ENCODE results near the gene AHCYL2. TPM values are rescaled to one million over a fixed set of nuclear protein-coding genes. Genes with fewer than 3 reads are reported as not detected.

AHCYL2 gene
- total RNA-seq, 6 experiments from 2014 or later: 6.8 to 12.4 (median 8.8) TPM

DNA sequence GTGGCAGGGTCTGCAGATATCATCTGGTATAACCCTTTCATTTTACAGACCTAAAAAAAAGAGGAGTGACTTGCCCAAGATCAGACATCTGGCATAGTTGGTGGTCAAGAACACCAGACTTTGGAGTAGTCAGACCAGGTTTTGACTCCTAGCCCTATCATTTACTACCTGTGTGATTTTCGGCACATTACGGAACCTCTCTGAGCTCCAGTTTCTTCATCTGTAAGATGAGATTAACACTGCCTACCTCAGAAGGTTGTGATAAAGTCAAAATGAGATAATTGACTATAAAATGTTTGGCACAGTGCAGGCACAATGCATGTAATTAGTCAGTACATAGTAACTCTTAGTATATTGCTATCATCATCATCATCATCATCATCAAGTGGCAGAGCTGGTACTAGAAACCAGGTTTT lies 210.6 kb downstream of the AHCYL2 start:
- DNase-seq: no peak
- TF ChIP-seq, protein P1, sequence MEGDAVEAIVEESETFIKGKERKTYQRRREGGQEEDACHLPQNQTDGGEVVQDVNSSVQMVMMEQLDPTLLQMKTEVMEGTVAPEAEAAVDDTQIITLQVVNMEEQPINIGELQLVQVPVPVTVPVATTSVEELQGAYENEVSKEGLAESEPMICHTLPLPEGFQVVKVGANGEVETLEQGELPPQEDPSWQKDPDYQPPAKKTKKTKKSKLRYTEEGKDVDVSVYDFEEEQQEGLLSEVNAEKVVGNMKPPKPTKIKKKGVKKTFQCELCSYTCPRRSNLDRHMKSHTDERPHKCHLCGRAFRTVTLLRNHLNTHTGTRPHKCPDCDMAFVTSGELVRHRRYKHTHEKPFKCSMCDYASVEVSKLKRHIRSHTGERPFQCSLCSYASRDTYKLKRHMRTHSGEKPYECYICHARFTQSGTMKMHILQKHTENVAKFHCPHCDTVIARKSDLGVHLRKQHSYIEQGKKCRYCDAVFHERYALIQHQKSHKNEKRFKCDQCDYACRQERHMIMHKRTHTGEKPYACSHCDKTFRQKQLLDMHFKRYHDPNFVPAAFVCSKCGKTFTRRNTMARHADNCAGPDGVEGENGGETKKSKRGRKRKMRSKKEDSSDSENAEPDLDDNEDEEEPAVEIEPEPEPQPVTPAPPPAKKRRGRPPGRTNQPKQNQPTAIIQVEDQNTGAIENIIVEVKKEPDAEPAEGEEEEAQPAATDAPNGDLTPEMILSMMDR (IDR thresholded peaks at IDR 0.05): no peak
- peak overlapping the region; percentile 94 for H3K4me3 Mint-ChIP-seq
- no peak overlapping the region for H3K27ac Mint-ChIP-seq
- H3K36me3 Mint-ChIP-seq (ENCODE audit: low read depth): no peaks in the 10 kb centered on the region; the same call in 1 of the 2 replicates
- H3K4me1 Mint-ChIP-seq (ENCODE audit: low read depth): peaks cover 47% of the 10 kb centered on the region
- no peaks in the 10 kb centered on the region for H3K9me3 Mint-ChIP-seq
- H3K27me3 Mint-ChIP-seq (ENCODE audit: insufficient read depth): peaks cover 3% of the 10 kb centered on the region

DNA sequence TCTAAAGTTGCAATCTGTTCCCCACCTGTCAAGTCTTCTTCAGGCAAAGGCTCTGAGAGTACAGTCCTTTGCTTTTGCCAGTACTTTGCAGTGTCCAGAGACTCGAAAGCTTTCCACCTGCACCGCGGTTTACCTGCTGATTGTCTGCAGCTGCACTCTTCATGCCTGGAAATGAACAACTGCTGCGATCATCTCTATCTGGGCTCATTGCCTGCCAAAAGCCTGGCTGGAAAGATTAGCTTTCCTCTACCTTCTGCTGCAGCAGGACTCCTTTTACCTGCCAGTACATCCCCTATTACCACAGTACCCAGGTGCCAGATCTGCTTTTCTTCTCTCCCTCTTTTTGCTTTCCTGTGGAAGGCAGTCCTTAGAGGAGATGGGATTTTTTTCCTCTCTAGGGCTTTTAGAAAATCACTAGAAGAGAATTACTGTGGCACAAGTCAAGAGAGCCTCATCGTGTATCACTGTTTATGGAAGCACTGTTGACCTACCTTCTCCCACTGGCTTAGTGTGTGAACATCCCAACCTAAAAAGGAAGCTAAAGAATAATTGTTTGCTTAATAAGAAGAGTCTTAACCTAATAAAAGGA lies 211.6 kb downstream of the AHCYL2 start:
- Mint-ChIP-seq H3K4me1 (ENCODE audit: low read depth) (peaks cover 49% of the 10 kb centered on the region), H3K9me3 (no peaks in the 10 kb centered on the region), H3K27me3 (ENCODE audit: insufficient read depth) (peaks cover 3% of the 10 kb centered on the region), H3K4me3 (no peak overlapping the region), H3K27ac (no peak overlapping the region), H3K36me3 (ENCODE audit: low read depth) (no peaks in the 10 kb centered on the region; the same call in 1 of the 2 replicates)
- no peak for DNase-seq
- TF ChIP-seq, protein P1 (IDR thresholded peaks at IDR 0.05): no peak

DNA sequence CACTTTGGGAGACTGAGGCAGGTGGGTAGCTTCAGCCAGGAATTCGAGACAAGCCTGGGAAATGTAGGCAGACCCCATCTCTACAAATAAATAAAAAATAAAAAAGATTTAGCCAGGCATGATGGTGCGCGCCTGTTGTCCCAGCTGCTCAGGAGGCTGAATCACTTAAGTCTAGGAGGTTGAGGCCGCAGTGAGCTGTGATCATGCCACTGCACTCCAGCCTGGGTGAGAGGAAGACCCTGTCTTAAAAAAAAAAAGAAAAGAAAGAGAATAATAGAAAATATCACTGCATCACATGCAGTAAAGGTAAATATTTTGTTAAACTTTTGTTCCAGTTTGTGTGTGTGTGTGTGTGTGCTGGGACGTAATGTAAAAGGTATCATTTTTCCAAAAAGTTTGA lies 212.4 kb downstream of the AHCYL2 start:
- no peaks in the 10 kb centered on the region; the same call in 1 of the 2 replicates for H3K36me3 Mint-ChIP-seq (ENCODE audit: low read depth)
- H3K27me3 Mint-ChIP-seq (ENCODE audit: insufficient read depth): peaks cover 3% of the 10 kb centered on the region
- no peak overlapping the region for H3K4me3 Mint-ChIP-seq
- DNase-seq: no peak
- H3K27ac Mint-ChIP-seq: no peak overlapping the region
- TF ChIP-seq, protein P1 (IDR thresholded peaks at IDR 0.05): no peak
- peaks cover 43% of the 10 kb centered on the region for H3K4me1 Mint-ChIP-seq (ENCODE audit: low read depth)
- no peaks in the 10 kb centered on the region for H3K9me3 Mint-ChIP-seq

DNA sequence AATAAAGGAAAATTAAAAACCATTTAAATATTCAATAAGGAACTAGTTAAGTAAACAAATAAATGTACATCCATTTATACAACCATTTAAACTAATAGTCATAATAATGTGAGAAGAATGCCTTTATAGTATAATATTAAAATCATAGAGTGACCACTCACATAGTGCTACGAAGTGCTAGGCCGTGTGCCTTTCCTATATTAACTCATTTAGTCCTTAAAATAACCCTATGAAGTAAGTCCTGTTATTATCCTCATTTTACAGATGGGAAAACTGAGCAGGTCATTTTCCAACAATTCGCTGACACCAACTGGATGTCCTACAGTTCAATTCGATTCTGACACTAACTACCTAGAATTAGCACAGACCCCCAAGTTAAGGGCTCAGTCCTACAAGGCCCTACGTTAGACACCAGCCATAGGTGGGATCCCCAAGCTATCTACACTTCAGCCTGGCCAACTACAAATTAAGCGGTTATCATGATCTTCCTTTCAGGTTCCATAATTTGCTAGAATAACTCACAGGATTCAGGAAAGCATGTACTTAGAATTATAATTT lies 213.5 kb downstream of the AHCYL2 start:
- DNase-seq: no peak
- peak overlapping the region; percentile 70 for H3K4me3 Mint-ChIP-seq
- no peaks in the 10 kb centered on the region; the same call in 1 of the 2 replicates for H3K36me3 Mint-ChIP-seq (ENCODE audit: low read depth)
- peaks cover 36% of the 10 kb centered on the region for H3K4me1 Mint-ChIP-seq (ENCODE audit: low read depth)
- TF ChIP-seq, protein P1 (IDR thresholded peaks at IDR 0.05): no peak
- no peaks in the 10 kb centered on the region for H3K9me3 Mint-ChIP-seq
- H3K27me3 Mint-ChIP-seq (ENCODE audit: insufficient read depth): no peaks in the 10 kb centered on the region; the same call in 1 of the 2 replicates
- peak overlapping the region; percentile 79; the same call in 1 of the 2 replicates for H3K27ac Mint-ChIP-seq

DNA sequence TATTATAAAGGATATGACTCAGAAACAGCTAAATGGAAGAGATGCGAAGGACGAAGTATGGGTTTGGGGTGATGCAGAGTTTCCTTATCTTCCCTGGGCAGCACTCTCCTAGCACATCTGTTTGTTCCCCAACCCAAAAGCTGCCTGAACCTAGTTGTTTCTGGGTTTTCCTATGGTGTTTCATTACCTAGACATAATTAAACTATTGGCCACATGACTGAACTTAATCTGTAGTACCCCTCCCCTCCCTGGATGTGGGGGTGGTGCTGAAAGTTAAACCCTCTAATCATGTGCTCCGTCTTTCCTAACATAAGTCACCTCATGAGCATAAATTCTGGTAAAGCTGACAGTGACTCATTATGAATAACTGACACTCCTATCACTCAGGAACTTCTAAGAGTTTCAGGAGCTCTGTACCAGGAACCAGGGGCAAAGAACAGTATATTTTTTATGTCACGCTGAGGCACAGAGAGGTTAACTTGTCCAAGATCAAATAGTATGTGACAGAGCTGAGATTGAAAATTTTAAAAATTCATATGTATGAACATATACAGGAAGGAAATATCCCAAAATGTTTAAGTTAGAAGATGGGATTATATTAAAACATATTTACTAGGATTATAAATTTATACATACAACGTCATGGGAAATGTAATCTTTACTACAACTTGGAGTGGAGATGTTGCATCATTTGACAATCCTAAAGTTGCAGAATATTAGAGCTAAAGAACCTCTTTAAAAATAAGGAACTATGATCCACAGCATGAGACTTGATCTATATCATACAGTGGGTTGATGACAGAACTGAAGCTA lies 214.2 kb downstream of the AHCYL2 start:
- Mint-ChIP-seq H3K9me3 (no peaks in the 10 kb centered on the region), H3K36me3 (ENCODE audit: low read depth) (no peaks in the 10 kb centered on the region; the same call in 1 of the 2 replicates), H3K27ac (peak overlapping the region; percentile 79), H3K4me1 (ENCODE audit: low read depth) (peaks cover 31% of the 10 kb centered on the region), H3K27me3 (ENCODE audit: insufficient read depth) (no peaks in the 10 kb centered on the region), H3K4me3 (peak overlapping the region; percentile 70)
- DNase-seq: peak; percentile 34
- TF ChIP-seq, protein P1 (IDR thresholded peaks at IDR 0.05): no peak
